Cerebellar cortex (tissue), 1 donor: ENCODE data around the gene C3.
"Not testable (repeated sequence)": the region's sequence is repeated elsewhere in the genome, so short reads cannot be mapped to it uniquely, and the experiment has no call there.

Source experiments
- DNase-seq: peaks from one replicate; pipeline ENCODE4 v3.0.0-alpha.2; 2015; ENCODE audit warnings: low spot score

Gene C3

GRCh38 chr19:6712692-6713670 lies 7.5 kb downstream of the C3 start:
- DNase-seq, result no peak

GRCh38 chr19:6712231-6712630 lies 8.2 kb downstream of the C3 start:
- DNase-seq, result no peak

DNA sequence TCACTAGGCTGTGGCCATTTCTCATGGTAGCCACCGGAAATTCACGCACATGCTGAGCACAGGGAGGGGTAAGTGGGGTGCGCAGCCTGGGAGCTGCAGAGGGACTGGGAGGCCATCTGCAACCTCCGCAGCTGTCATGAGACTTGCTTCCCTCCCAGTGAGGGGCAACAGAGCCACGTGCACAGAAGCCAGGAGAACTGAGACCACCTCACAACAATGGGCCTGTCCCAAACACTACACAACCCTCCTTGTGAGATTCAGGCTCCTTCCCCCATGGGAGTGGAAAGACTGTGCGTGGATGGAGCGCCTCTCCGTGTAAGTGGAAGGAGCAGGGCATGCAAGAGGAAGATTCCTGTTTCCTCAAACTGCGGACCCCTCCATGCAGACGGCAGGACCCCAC lies 8.8 kb downstream of the C3 start:
- no peak for DNase-seq

DNA sequence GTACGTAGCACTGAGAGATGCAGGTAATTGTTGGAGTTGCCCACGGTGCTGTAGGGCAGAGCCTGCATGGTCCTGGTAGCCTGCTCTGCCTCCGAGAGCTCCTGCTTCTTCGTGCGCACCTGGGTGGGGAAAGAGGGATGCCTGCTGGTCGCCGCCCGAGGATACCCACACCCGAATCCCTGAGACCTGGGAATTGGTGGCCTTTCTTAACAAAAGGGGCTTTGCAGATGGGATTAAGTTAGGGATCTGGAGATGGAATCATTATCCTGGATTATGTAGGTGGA lies 9.4 kb downstream of the C3 start:
- DNase-seq, result no peak

GRCh38 chr19:6710273-6711077 lies 10.0 kb downstream of the C3 start:
- DNase-seq, result no peak

- no peak for DNase-seq
These were observed 10.9 kb downstream of the C3 start for GRCh38 chr19:6709549-6709948.

DNA sequence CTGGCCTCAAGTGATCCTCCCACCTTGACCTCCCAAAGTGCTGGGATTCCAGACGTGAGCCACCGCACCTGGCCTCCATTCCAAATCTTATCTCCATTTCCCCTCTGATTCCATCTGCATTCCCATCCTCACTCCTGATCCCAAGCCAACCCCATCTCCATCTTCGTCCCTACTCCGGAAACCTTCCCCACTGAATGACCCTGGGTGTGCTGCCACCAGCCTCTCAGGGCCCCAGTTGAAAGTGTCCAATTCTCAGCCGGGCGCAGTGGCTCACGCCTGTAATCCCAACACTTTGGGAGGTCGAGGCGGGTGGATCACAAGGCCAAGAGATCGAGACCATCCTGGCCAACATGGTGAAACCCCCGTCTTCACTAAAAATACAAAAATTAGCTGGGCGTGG lies 11.5 kb downstream of the C3 start:
- DNase-seq, result not testable (repeated sequence)

DNA sequence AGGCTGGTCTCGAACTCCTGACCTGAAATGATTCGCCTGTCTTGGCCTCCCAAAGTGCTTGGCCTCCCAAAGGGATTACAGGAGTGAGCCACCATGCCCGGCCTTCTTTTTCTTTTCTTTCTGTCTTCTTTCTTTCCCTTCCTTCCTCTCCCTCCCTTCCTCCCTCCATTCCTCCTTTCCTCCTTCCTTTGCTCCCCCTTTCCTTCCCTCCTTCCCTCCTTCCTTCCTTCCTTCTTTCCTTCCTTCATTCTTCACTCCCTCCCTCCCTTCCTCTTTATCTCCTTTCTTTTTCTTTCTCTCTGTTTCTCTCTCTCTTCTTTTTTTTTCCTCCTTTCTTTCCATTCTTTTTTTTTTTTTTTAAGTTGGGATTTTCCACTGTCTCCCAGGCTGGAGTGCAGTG lies 12.1 kb downstream of the C3 start:
- no peak for DNase-seq

GRCh38 chr19:6707658-6708018 lies 12.8 kb downstream of the C3 start:
- no peak for DNase-seq

DNA sequence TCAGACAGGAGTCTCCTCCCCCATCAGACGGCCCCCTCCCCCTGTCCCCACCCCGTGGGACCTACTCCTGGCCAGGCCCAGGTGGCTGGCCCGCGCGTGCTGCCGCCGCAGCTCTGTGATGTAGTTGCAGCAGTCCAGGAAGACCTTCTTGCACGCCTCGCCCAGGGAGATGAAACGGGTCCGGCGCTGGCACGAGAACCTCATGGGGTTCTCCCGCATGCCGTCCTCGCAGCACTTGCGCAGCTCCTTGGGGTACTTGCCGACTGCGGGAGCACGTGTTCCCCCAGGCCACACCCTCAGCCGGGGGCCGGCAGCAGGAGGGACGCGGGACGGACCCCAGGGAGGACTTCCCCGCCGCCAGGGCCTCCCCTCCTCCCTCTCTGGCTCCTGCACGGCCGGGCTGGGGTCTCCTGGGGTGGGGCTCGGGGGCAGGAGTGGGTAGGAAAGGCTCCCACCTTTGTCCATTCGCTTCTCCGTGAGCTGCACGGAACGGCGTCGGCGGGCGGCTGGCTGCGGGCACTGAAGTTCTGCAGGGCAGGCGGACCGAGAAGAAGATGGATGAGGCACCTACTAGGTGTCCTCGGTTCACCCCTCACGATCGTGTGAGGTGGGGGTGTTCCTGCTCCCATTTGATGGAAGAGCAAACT lies 13.3 kb downstream of the C3 start:
- no peak for DNase-seq

DNA sequence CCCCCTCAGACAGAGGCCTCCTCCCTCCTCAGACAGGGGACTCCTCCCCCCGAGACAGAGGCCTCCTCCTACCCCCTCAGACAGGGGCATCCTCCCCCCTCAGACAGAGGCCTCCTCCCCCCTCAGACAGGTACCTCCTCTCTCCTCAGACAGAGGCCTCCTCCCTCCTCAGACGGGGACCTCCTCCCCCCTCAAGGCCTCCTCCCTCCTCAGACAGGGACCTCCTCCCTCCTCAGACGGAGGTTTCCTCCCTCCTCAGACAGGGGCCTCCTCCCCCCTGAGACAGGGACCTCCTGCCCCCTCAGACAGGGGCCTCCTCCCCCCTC lies 13.9 kb downstream of the C3 start:
- no peak for DNase-seq

DNA sequence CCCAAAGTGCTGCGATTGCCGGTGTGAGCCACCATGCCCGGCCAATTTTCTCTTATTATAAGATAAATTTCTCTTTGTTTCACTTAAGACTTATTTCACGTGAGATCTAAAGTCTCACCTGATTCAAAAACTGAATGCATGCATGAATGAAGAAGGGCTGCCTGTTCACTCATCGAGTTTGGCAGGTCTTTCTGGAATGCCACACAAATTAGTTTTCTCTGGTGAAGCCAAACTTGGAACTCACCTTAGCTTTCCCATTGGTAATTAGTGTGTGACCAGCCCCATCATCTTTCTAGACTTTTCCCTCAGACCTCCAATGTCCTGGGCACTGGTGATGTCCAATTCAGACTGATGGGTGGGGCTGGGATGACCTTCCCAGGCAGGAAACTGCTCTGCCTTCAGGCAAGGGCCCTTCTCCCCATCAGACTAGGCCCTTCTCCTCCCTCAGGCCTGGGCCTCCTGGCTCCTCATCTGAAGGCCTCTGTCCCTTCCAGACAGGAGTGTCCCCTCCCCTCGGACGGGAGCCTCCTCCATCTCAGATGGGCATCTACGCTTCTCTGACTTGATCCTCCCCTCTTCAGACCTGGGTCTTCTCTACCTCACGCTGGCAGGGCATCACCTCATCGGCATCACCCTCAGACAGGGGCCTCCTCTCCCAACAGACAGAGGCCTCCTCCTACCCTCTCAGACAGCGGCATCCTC lies 14.4 kb downstream of the C3 start:
- DNase-seq, result no peak

GRCh38 chr19:6700586-6701316 lies 19.7 kb downstream of the C3 start:
- no peak for DNase-seq

- no peak for DNase-seq
These were observed 20.5 kb downstream of the C3 start for GRCh38 chr19:6699935-6700334.

GRCh38 chr19:6697291-6697690 lies 23.2 kb downstream of the C3 start:
- no peak for DNase-seq

- no peak for DNase-seq
These were observed 24.1 kb downstream of the C3 start for GRCh38 chr19:6696239-6696820.

GRCh38 chr19:6694147-6694815 lies 26.2 kb downstream of the C3 start:
- DNase-seq, result no peak

GRCh38 chr19:6693681-6694080 lies 26.8 kb downstream of the C3 start:
- no peak for DNase-seq

GRCh38 chr19:6693056-6693471 lies 27.4 kb downstream of the C3 start:
- DNase-seq, result no peak

DNA sequence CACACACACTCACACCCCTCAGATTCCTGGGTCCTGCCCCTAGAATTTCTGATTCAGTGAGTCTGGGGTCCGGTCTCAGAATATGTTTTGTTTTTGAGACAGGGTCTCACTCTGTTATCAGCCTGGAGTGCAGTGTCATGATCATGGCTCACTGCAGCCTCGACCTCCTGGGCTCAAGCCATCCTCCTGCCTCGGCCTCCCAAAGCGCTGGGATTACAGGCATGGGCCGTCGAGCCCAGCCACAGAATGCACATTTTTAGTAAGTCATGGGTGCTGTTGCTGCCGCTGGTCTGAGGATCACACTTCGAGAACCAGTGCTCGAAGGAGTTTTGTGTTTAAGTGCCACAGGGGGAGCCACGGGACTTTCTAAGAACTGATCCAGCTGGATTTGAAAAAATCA lies 28.4 kb downstream of the C3 start:
- DNase-seq, result no peak

DNA sequence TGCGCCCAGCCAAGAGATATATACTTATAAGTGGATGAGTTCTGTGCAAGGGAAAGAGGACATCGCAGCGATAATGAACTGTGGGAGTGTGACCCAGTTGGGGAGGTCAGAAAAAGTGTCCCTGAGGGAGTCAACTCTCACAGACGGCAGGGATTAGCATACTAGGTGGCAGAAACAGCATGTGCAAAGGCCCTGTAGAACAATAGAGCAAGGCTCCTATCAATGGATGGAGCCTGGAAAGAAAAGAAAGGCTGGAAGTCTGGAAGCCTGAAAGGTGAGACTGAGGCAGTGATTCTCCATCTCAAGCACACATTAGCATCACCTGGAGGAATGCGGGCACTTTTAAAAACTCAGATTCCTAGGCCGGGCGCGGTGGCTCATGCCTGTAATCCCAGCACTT lies 29.1 kb downstream of the C3 start:
- no peak for DNase-seq
